IMR-90 (cell line): ENCODE results near the gene CC2D2B. TPM values are rescaled to one million over a fixed set of nuclear protein-coding genes. Genes with fewer than 3 reads are reported as not detected.

Source experiments
- ATAC-seq: fragments of 200-7000 bp; cut with Tn5 transposase; 2 replicates; pipeline ENCODE4 v1.9.1; 2020; ENCODE audit warnings: low read depth, mild to moderate bottlenecking, moderate library complexity
- BruUV-seq: library from RNA; stranded (reverse); fragments of 400-500 nt; replicated peaks from 2 replicates; lab custom pipeline; 2021; lab: Mats Ljungman, UMichigan
- CTCF ChIA-PET: fragments of 300-600 bp; formaldehyde crosslinking; extraction: SDS; loops from one replicate; lab custom pipeline; 2021; ENCODE audit warnings: antibody characterized with exemption; lab: Yijun Ruan, JAX
- POLR2A ChIA-PET: fragments of 300-600 bp; sonication (Branson Sonifier 250); formaldehyde crosslinking; loops from one replicate; lab custom pipeline; 2022; ENCODE audit warnings: antibody characterized with exemption; ENCODE audit not compliant: unreplicated experiment; lab: Charles Lee
- DNase-seq: peaks from one replicate; pipeline ENCODE4 v3.0.0; 2013
- H2AFZ ChIP-seq: replicated peaks from 2 replicates; pipeline ENCODE3; 2013; ENCODE audit warnings: low read length, mild to moderate bottlenecking; ENCODE audit not compliant: poor library complexity
- H2AK5ac ChIP-seq: 2 replicates; pipeline ENCODE4 v1.6.1; 2013; ENCODE audit warnings: low read depth, low read length, inconsistent platforms
- H2AK9ac ChIP-seq: replicated peaks from 2 replicates; pipeline ENCODE3; 2013; ENCODE audit warnings: mild to moderate bottlenecking, low read depth, low read length, moderate library complexity; ENCODE audit not compliant: poor library complexity
- H2BK120ac ChIP-seq: 2 replicates; pipeline ENCODE4 v1.6.1; 2013; ENCODE audit warnings: low read depth, low read length, inconsistent platforms
- H2BK15ac ChIP-seq: 3 replicates; pipeline ENCODE4 v1.6.1; 2013; ENCODE audit warnings: low read depth, low read length, inconsistent platforms
- H2BK20ac ChIP-seq: 2 replicates; pipeline ENCODE4 v1.6.1; 2013; ENCODE audit warnings: low read depth, mild to moderate bottlenecking, inconsistent platforms, low read length, moderate library complexity
- H2BK5ac ChIP-seq: 2 replicates; pipeline ENCODE4 v1.6.1; 2013; ENCODE audit warnings: mild to moderate bottlenecking, low read depth, low read length, inconsistent platforms; ENCODE audit not compliant: poor library complexity, severe bottlenecking
- H3K14ac ChIP-seq: replicated peaks from 2 replicates; pipeline ENCODE4 v1.6.1; 2013; ENCODE audit warnings: low read depth, low read length, inconsistent platforms
- H3K18ac ChIP-seq: 2 replicates; pipeline ENCODE4 v1.6.1; 2013; ENCODE audit warnings: low read depth, low read length, control low read depth
- H3K23ac ChIP-seq: 2 replicates; pipeline ENCODE4 v1.6.1; 2013; ENCODE audit warnings: low read depth, low read length, inconsistent platforms
- H3K27ac ChIP-seq: 2 replicates; pipeline ENCODE4 v1.5.1; 2013; ENCODE audit warnings: mild to moderate bottlenecking, control low read depth, low read length; ENCODE audit not compliant: insufficient read depth
- H3K27me3 ChIP-seq: 2 replicates; pipeline ENCODE4 v1.6.1; 2013; ENCODE audit warnings: low read length; ENCODE audit not compliant: control insufficient read depth, insufficient read depth
- H3K36me3 ChIP-seq: 2 replicates; pipeline ENCODE4 v1.6.1; 2013; ENCODE audit warnings: low read length, mixed read lengths; ENCODE audit not compliant: control insufficient read depth, insufficient read depth
- H3K4ac ChIP-seq: 2 replicates; pipeline ENCODE4 v1.6.1; 2013; ENCODE audit warnings: low read depth, low read length, inconsistent platforms
- H3K4me1 ChIP-seq: 2 replicates; pipeline ENCODE4 v1.6.1; 2013; ENCODE audit warnings: low read length, mixed read lengths; ENCODE audit not compliant: control insufficient read depth, insufficient read depth
- H3K4me2 ChIP-seq: 2 replicates; pipeline ENCODE4 v1.6.1; 2013; ENCODE audit warnings: low read depth, mild to moderate bottlenecking, control low read depth, low read length, moderate library complexity
- H3K4me3 ChIP-seq: 2 replicates; pipeline ENCODE4 v1.5.1; 2013; ENCODE audit warnings: low read depth, mild to moderate bottlenecking, control low read depth, low read length, moderate library complexity; ENCODE audit not compliant: insufficient read depth
- H3K56ac ChIP-seq: 2 replicates; pipeline ENCODE4 v1.6.1; 2013; ENCODE audit warnings: low read length, inconsistent platforms; ENCODE audit not compliant: insufficient read depth; ENCODE audit errors: extremely low read depth
- H3K79me1 ChIP-seq, 2 experiments: 2 replicates each; pipeline ENCODE4 v1.6.1; 2013; ENCODE audit warnings: low read length in 2 of 2, inconsistent platforms in 1 of 2, low read depth in 1 of 2
- H3K9ac ChIP-seq: 2 replicates; pipeline ENCODE4 v1.6.1; 2013; ENCODE audit warnings: low read depth, low read length, control low read depth
- H3K9me1 ChIP-seq: 2 replicates; pipeline ENCODE4 v1.6.1; 2013; ENCODE audit warnings: low read length, inconsistent platforms; ENCODE audit not compliant: insufficient read depth
- H3K9me3 ChIP-seq: 2 replicates; pipeline ENCODE4 v1.6.1; 2013; ENCODE audit warnings: low read length; ENCODE audit not compliant: control insufficient read depth, insufficient read depth
- H4K20me1 ChIP-seq: 2 replicates; pipeline ENCODE4 v1.6.1; 2013; ENCODE audit warnings: low read length, inconsistent platforms; ENCODE audit not compliant: insufficient read depth
- H4K5ac ChIP-seq: 2 replicates; pipeline ENCODE4 v1.6.1; 2013; ENCODE audit warnings: mild to moderate bottlenecking, low read depth, low read length, control low read depth
- H4K8ac ChIP-seq, 2 experiments: 2 replicates each; pipeline ENCODE4 v1.6.1; 2013; ENCODE audit warnings: low read depth in 2 of 2, low read length in 2 of 2, control low read depth in 1 of 2, inconsistent platforms in 1 of 2
- H4K91ac ChIP-seq: 2 replicates; pipeline ENCODE4 v1.6.1; 2013; ENCODE audit warnings: low read depth, low read length, inconsistent platforms; ENCODE audit not compliant: insufficient read depth
- BHLHE40 ChIP-seq: fragments of 150-350 bp; IDR thresholded peaks from 2 replicates; pipeline ENCODE4 v1.6.1; 2016; ENCODE audit warnings: mild to moderate bottlenecking, low read depth, low read length
- CEBPB ChIP-seq: IDR thresholded peaks from 2 replicates; pipeline ENCODE4 v1.6.1; 2012; ENCODE audit warnings: low read depth, low read length, improper control_type of control experiment
- CTCF ChIP-seq: conservative IDR thresholded peaks from 2 replicates; pipeline ENCODE4 v1.5.1; 2012; ENCODE audit warnings: mild to moderate bottlenecking, low read depth, low read length, improper control_type of control experiment
- MAZ ChIP-seq: IDR thresholded peaks from 2 replicates; pipeline ENCODE4 v1.6.1; 2012; ENCODE audit warnings: low read depth, mild to moderate bottlenecking, low read length, improper control_type of control experiment, moderate library complexity, borderline replicate concordance
- NFE2L2 ChIP-seq: fragments of 150-350 bp; IDR thresholded peaks from 2 replicates; pipeline ENCODE4 v1.6.1; 2016; ENCODE audit warnings: low read depth, mild to moderate bottlenecking, low read length
- POLR2A ChIP-seq: IDR thresholded peaks from 2 replicates; pipeline ENCODE4 v1.6.1; 2012; ENCODE audit warnings: mild to moderate bottlenecking, low read depth, low read length
- RAD21 ChIP-seq: IDR thresholded peaks from 2 replicates; pipeline ENCODE4 v1.6.1; 2012; ENCODE audit warnings: low read length, improper control_type of control experiment
- RFX5 ChIP-seq: IDR thresholded peaks from 2 replicates; pipeline ENCODE4 v1.8.0; 2012; ENCODE audit warnings: low read depth, mild to moderate bottlenecking, low read length, moderate library complexity
- SMC3 ChIP-seq: fragments of 150-350 bp; IDR thresholded peaks from 2 replicates; pipeline ENCODE4 v1.6.1; 2016; ENCODE audit warnings: low read depth, mild to moderate bottlenecking, antibody characterized with exemption, low read length, moderate library complexity
- WGBS, 2 experiments: methylation state at CpG; one replicate each; pipeline versions ENCODE4 v1.1.5 to v1.1.7; 2013; ENCODE audit warnings: missing lambda C conversion rate in 2 of 2; ENCODE audit not compliant: insufficient read length in 1 of 2; ENCODE audit errors: extremely low coverage in 2 of 2; 5-methylcytosine and 5-hydroxymethylcytosine counted together
- dilution Hi-C: fragments of 300-500 bp; cut with HindIII; formaldehyde crosslinking; loops from one replicate; pipeline ENCODE4 v1.14.3; 2018; ENCODE audit warnings: low sequenced_read_pairs; ENCODE audit not compliant: unreplicated experiment
- in situ Hi-C: fragments of 300-500 bp; cut with MboI; formaldehyde crosslinking; loops from 3 replicates; pipeline ENCODE4 v1.14.3; 2019; ENCODE audit warnings: low sequenced_read_pairs, inconsistent platforms, mixed read lengths
- intact Hi-C: fragments of 100-400 bp; cut with micrococcal nuclease; formaldehyde crosslinking; loops from 2 replicates; pipeline ENCODE4 v1.10.0; 2022
- polyA plus RNA-seq, 3 experiments: library from polyadenylated mRNA; depleted of rRNA; stranded (reverse); fragments of >200 nt; gene quantifications; 2 replicates each; pipeline ENCODE4 v1.2.3, GENCODE V29; 2012; ENCODE audit warnings: low replicate concordance in 1 of 3
- total RNA-seq: library from RNA; depleted of rRNA; stranded (reverse); fragments of >200 nt; gene quantifications from 2 replicates; pipeline ENCODE4 v1.2.3, GENCODE V29; 2012

The CC2D2B gene
- total and polyA plus RNA-seq, 2 of the 4 experiments (the other 2 are of a cell fraction) = not detected

- in situ Hi-C loops = no loop called here
- no peak for DNase-seq
Measured at GRCh38 chr10:96061232-96061631, 153.5 kb downstream of the CC2D2B start.

More at GRCh38 chr10:96061232-96061631, 153.5 kb downstream of the CC2D2B start:
- H3K9me1 ChIP-seq = no peaks in the 10 kb centered on the region
- H4K20me1 ChIP-seq = no peaks in the 10 kb centered on the region
- H3K4ac ChIP-seq = no peak overlapping the region
- dilution Hi-C loops = no loop called here
- no peak overlapping the region for H2BK15ac ChIP-seq
- no peak overlapping the region for H3K9ac ChIP-seq
- no peak overlapping the region for H2AK9ac ChIP-seq
- WGBS, 2 experiments = 100% methylated on average over 1 of the region's 3 CpGs; no CpG with 5 or more reads in 1 of the 2 experiments
- no peak overlapping the region for H2AK5ac ChIP-seq
- peaks cover 22% of the 10 kb centered on the region for H3K36me3 ChIP-seq
- ChIA-PET POLR2A (no interaction called here), CTCF (no interaction called here)
- H2BK20ac ChIP-seq = no peak overlapping the region
- H3K23ac ChIP-seq = no peak overlapping the region
- H2BK5ac ChIP-seq = no peak overlapping the region
- BruUV-seq = no TSS peak
- ATAC-seq = no peak
- H2AFZ ChIP-seq = no peak overlapping the region
- H3K27ac ChIP-seq = no peak overlapping the region
- H4K5ac ChIP-seq = no peak overlapping the region
- no peaks in the 10 kb centered on the region for H3K4me1 ChIP-seq
- H3K56ac ChIP-seq = no peak overlapping the region
- H4K8ac ChIP-seq = no peak overlapping the region
- intact Hi-C loops = no loop called here
- no peak overlapping the region for H3K4me3 ChIP-seq
- H3K4me2 ChIP-seq = no peak overlapping the region
- TF ChIP-seq RFX5 (no peak), CEBPB (no peak), BHLHE40 (no peak), POLR2A (no peak), CTCF (no peak), SMC3 (no peak), RAD21 (no peak), NFE2L2 (no peak), MAZ (no peak)
- H3K18ac ChIP-seq = no peak overlapping the region
- H4K91ac ChIP-seq = no peak overlapping the region
- H3K27me3 ChIP-seq = no peaks in the 10 kb centered on the region
- H2BK120ac ChIP-seq = no peak overlapping the region
- H3K14ac ChIP-seq = no peak overlapping the region
- H3K9me3 ChIP-seq = no peaks in the 10 kb centered on the region
- 0 out of 4 replicates have a peak, but pooled peaks cover 5 to 8% of the 10 kb centered on the region in 2 experiments for H3K79me1 ChIP-seq
